CD4-positive, alpha-beta T cell treated with Interferon gamma for 1 hour (primary cell): ENCODE results near the gene AZU1.

Experiments used
- DNase-seq: peaks from one replicate; pipeline ENCODE4 v3.0.0-alpha.2; 2020

The AZU1 gene

DNA sequence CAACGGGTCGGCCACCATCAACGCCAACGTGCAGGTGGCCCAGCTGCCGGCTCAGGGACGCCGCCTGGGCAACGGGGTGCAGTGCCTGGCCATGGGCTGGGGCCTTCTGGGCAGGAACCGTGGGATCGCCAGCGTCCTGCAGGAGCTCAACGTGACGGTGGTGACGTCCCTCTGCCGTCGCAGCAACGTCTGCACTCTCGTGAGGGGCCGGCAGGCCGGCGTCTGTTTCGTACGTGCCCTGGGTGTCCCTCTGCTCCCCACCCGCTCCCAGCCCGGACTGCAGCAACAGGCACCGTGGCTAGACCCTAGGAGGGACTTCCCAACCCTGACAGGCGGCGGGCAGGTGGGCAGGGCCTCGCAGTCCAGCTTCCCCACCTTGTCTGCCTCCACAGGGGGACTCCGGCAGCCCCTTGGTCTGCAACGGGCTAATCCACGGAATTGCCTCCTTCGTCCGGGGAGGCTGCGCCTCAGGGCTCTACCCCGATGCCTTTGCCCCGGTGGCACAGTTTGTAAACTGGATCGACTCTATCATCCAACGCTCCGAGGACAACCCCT is 28.0 kb downstream of the AZU1 start:
- DNase-seq = no peak

DNA sequence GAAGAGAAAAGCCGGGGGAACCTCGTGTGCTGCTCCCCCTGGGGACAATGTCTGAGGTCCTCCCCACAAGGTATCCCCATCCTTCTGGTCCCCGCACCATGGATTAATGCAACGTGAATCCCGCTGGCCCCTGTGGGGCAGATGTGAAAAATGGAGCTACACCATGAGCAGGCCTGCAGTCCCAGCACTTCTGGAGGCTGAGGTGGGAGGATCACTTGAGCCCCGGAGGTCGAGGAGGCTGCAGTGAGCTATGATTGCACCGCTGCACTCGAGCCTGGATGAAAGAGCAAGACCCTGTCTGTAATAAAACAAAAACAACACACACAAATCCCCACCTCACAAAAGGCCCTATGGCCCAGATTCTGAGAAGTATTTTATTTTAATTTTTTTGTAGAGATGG is 30.6 kb downstream of the AZU1 start:
- no peak for DNase-seq

DNA sequence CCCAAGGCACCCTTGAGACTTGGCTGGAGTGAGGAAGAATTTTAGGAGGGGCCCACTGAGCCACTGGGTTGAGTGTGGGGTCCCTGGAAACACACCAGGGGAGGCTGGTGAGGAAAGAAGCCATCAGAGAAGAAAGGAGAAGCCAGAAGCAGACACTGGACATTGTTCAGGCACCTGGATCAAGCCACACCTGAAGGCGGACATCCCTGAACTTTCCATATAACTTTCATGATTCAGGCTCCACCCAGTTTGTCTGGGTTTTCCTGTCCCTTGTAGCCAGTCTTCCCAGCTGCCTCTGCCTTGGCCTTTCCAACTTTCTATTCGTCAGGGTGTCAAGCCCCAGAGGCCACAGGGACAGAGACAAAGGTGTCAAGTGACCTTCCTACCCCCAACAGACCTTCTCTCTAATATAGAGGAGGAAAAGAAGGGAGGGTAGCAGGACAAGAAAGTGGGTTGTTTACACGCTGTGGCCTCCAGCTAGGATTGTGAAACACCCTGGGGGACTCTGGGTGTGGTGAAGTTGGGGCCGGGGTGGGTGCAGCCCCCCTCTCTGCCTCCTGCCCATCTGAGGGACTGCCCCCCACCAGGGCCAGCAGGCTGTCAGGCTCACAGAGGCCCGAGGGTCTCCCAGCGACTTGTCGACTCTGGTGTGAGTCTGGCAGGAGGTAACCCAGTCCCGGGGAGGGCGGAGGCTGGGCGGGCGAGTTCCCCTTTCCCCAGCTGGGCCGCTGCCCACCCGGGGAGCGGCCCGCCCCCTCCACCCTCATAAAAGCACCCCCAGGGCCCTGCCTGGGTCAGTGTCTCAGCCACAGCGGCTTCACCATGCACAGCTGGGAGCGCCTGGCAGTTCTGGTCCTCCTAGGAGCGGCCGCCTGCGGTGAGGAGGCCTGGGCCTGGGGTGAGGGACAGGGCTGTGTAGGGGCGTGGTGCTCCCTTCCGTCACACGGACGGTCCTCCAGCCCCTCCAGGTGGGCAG is 31.5 kb downstream of the AZU1 start, which contains the start of gene CFD:
Gene CFD (plus strand): TSS at position 797 of the 976 bp plus-strand sequence. CDS start 26 bp downstream, at position 823.
- DNase-seq = peak; percentile 53

DNA sequence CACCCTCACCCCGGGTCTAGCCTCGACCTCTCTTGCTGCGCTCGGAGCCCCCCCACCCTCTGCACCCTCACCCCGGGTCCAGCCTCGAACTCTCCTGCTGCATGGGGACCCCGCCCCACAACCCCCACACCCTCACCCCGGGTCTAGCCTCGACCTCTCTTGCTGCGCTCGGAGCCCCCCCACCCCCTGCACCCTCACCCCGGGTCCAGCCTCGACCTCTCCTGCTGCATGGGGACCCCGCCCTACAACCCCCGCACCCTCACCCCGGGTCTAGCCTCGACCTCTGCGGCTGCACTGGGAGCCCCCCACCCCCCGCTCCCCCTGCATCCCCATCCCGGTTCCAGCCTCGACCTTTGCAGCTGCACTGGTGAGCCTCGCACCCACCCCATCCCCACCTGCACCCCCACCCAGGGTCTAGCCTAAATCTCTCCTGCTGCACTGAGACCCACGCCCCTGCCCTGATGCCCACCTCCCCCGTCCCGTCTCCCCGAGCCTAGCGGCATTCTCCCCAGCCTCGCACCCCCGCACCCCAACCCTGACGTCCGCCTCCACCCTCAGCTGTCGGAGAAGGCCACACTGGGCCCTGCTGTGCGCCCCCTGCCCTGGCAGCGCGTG is 33.6 kb downstream of the AZU1 start:
- DNase-seq = no peak

DNA sequence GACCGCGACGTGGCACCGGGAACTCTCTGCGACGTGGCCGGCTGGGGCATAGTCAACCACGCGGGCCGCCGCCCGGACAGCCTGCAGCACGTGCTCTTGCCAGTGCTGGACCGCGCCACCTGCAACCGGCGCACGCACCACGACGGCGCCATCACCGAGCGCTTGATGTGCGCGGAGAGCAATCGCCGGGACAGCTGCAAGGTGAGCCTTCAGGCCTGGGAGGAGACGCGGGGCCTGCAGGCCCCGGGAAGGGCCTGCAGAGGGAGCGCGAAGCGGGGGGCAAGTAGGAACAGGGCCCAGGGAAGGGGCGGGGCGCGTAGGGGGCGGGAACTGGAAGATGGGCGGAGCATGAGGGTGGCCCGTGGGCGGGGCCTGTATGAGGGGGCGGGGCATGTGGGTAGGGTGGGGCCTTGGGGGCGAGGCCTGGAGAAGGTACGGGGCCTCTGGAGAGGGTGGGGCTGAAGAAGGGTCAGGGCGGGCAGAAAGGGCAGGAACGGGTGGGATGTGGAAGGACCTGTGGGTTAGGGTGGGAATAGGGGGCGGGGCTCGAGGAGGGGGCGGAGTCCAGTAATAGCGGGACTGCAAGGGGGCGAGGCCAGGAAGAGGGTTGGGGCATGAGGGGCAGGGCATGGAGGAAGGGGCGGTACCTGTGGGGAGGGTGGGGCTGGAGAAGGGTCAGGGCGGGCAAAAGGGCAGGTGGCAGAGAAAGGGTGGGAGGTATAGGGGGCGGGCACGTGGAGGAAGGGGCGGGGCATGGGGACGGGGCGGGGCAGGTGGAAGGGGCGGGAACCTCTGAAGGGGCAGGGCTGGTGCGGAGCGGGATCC is 34.3 kb downstream of the AZU1 start:
- peak; percentile 75 for DNase-seq

DNA sequence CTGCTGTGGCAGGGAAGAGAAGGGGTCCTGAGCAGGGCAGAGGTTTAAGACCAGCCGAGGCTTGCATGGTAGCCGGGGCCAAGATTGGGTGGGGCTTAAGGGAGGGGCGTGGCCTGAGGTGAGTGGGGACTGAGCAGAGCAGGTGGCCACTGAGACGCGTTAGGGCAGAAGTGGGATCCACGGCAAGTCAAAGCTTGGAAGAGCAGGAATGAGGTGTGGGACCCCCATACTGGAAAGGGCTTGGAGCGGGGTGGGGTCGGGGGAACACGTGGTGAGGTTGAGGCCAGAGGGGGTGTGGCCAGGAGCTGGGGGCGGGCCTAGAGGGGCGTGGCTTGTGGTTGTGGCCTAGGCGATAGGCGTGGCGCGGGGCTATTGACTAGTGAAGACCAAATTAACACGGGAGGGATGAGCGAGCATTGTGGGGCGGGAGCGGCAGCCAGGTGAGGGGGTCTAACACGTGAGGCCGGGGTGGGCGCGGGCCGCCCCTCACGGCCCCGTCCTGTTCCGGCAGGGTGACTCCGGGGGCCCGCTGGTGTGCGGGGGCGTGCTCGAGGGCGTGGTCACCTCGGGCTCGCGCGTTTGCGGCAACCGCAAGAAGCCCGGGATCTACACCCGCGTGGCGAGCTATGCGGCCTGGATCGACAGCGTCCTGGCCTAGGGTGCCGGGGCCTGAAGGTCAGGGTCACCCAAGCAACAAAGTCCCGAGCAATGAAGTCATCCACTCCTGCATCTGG is 35.1 kb downstream of the AZU1 start:
- DNase-seq = peak; percentile 79

DNA sequence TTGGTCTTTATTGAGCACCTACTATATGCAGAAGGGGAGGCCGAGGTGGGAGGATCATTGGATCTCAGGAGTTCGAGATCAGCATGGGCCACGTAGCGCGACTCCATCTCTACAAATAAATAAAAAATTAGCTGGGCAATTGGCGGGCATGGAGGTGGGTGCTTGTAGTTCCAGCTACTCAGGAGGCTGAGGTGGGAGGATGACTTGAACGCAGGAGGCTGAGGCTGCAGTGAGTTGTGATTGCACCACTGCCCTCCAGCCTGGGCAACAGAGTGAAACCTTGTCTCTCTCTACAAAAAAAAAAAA is 35.6 kb downstream of the AZU1 start:
- no peak for DNase-seq

DNA sequence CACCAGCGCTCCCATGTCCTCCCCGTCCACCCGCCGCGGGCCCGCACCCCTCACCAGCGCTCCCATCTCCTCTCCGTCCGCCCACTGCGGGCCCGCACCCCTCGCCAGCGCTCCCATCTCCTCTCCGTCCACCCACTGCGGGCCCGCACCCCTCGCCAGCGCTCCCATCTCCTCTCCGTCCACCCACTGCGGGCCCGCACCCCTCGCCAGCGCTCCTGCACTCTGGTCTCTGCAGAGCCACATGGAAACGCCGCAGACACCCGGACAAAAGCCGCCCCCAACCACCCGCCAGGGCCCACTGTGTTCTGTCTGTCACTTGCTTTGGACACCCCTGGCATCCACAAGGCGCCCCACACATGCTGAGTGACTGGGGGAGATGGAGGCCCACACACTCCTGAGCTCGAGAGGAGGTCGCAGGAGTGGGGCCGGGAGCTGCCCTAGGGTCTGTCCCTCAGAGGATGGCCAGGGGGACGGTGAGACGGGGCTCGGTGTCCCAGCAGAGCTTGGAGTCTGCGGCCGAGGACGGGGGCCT is 39.2 kb downstream of the AZU1 start:
- no peak for DNase-seq

DNA sequence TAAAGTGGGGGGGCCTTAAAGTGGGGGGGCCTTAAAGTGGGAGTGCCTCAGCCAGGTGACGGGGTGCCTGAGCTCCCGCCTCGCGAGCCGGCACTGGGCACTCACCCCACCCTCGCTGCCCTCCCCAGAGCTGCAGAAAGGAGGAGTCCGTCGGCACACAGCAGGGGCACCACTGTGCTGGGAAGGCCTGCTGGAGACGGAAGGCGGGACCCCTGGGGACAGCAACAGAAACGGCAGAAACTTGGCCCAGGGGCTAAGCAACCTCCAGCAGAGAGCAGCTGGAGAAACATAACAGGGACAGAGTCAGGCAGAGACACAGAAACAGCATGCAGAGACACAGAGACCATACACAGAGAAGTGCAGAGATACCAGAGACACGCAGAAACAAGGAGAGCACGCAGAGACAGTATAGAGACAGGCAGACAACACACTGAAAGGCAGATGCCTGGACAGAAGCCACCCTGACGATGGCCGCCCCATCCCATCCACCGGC is 39.7 kb downstream of the AZU1 start:
- no peak for DNase-seq

DNA sequence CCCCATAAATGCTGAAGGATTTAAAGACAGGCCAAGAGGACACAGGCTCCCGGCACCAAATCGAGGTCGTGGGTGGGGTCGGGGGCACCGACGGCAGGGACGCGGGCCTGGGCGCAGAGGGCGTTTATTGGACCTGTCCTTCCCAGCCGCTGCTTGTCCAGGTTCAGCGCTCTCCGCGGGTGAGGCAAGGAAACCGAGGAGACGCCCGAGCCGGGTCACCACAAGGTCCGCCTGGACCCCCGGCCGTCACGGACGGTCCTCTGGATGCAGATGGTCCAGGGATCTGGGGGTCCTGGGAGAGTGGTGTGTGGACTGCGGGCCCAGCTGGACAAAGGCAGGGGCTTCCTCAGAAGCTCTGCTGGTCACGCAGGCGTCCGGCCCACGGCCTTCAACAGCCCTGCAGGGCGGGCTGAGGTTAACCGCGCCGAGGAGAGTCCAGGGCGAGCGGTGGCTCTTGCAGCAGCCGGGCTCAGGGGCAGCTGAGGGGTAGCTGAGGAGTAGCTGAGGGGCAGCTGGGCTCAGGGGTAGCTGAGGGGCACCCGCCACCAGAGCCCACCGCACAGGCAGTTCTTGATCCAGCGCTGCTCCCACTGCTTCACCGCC is 40.3 kb downstream of the AZU1 start:
- DNase-seq = no peak

DNA sequence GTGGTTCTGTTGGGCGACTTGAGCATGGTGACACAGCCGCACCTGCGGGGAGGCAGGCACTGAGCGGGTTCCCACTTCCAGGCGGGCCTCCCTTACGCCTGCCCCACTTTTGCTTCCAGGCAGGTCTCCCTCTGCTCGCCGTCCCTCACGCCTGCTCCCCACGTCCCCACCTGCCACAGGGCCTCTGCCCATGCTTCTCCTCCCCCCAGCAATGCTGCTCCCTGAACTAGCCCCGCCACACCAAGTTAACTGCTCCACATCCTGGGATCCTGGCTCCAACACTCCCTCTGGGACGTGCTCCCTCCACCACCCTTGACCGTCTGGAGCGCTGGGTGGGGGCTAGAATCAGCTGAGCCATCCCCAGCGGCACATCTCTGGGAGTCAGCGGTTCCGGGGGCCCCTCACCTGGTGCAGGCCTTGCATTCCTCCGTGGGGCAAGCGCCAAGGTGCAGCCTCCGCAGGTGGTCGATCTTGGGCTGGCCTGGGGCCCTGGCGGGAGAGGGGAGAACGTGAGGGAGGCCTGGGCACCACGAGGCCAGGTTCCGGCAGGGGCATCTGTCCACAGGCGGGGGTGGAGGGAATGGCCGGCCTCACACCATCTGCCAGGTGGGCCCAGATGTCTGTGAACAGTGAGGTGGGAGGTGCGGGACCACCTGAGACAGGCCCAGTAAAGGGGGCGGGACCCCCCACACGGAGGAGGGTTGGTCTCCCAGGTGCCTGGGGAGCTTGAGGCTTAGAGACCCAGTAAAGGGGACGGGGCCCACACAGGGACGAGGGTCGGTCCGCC is 41.0 kb downstream of the AZU1 start:
- no peak for DNase-seq

DNA sequence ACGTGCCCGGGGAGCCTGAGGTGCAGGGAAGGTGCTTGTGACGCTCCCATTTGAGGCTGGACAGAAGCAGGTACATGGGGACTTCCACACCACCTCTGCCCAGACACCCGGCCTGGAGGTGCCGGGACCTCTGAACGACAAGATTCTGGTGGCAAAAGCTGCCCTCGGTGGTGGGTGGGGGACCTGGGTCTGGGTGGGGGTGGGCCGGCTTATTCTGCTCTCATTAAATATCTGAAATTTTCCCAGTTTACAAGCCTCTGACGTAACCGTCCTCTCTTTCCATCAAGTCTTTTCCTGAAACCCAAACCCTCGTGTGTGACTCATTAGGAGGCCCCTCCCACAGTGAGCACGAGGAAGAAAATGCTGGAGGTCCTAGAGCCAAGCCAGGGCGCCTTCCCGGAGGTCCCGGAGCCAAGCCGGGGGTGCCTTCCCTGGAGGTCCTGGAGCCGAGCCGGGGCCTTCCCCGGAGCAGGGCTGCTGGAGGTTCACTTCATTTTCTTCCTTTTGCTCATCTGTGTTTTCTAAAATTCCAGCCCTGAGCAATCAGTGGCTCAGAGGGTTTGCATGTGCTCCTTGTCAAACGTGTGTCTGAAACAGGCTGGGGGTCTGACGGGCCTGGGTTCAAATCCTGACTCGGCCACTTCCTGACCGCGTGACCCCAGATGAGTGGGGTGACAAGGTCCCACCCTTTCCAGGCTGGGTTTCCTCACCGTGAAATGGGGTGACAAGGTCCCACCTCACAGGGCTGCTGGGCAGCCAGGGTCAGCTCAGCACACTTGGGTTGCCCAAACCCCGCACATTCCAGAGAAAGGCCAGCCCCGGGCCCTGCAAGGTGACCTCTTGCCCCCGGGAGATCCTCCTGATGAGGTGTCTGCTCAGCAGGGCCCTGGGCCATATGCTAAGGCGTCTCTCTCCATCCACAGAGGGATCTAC is 41.9 kb downstream of the AZU1 start:
- no peak for DNase-seq

DNA sequence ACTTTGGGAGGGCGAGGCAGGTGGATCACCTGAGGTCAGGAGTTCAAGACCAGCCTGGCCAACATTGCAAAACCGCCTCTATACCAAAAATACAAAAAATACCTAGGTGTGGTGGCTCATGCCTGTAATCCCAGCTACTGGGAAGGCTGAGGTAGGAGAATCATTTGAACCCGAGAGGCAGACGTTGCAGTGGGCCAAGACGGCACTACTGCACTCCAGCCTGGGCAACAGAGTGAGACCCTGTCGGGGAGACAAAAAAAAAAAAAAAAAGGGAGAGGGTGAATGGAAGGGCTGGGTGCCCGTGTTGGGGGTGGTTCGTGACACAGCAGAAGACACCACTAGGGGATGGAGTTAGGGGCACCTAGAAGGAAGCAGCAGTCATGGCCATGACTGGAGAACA is 42.7 kb downstream of the AZU1 start:
- no peak for DNase-seq

DNA sequence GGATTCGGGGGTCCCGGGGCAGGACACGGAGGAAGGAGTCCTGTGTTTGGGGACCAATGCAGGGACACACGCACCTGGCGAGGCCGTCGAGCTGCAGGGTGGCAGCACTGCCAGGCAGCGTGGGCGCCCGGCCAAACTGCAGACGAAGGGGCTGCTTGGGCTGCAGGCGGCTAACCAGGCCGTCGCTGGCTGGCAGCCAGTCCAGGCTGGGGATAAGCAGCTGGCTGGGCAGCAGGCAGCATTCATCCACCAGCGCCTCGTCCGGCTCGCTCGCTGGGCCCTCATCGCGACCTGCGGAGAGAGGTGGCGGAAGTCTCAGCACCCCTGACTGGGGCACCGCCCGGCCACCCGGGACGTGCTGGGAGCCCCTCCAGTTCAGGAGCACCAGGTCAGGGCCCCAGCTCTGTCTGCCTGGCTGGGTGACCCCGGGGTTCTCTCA is 43.3 kb downstream of the AZU1 start:
- DNase-seq = no peak

DNA sequence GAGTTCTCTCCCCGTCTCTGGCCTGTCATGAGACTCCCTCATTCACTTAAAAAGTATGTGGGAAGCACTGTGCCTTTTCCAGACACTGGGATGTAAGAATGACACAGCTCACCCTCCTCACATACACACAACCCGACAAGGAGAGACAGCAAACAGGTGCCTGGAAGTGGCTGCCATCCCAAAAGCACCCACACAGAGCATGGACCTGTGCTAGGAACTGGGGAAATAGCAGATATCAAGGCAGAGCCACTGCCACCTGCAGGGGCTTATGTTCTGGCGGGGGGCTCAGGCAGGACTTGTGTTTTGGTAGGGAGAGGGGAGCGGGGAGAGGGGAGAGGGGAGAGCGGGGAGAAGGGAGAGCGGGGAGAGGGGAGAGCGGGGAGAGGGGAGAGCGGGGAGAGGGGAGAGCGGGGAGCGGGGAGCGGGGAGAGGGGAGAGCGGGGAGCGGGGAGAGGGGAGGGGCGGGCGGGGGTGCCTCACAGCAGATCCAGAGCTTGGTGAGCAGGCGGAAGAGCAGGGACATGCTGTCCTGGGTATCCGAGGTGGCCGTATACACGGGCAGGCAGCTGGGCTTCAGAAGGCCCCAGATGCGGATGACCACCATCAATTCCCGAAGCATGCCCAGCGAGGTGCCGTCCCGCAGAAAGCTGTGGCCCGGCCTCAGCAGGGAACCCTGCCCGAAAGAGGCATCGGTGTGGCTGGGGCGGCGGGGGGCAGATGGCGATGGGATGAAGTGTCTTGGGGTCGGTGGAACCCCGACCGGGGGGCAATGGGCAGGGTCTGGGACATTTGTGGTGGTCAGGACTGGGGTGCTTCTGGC is 44.0 kb downstream of the AZU1 start:
- DNase-seq = no peak

DNA sequence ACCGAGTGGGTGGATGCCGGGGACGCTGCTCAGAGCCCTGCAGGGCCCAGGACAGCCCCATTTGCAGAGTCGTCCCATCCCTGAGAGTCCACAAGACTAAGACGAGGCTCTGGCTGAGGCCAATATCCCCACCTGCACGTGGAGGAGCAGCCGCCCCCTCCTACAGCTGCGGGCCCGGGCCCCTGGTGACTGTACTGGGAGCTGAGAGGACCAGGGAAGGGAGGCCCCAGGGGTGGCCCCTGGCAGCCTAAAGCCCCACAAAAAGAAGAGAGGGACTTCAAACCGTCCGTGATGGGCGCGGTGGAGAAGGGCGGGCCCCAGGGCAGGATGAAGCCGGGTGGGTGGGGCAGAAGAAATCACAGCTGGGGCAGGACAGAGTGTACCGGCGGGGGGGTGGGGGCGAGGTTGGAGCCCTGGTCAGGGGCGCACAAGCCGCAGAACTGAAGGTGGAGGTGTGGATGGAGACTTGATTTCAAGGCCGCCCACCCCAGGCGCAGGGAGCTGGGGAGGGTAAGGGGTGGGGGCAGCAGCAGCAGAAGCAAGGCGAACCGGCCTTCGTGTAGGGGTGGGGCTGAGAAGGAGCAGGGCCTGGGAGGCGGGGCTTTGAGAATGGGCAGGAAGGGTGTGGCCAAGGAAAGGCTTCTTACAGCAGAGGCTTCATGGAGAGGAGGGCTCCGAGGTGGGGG is 44.8 kb downstream of the AZU1 start:
- peak; percentile 91 for DNase-seq

DNA sequence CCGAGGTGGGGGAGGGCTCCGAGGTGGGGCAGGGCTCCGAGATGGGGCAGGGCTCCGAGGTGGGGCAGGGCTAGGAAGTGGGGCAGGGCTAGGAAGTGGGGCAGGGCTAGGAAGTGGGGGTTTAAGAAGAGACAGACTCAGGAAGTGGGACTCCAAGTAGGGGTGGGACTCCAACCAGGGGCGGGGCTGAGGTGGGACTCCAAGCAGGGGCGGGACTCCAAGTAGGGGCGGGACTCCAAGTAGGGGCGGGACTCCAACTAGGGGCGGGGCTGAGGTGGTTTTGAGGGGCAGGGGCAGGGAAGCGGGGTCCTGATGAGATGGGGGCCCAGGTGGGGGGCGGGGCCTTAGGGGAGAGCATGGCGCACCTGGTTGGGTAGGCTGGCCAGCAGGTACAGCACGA is 45.4 kb downstream of the AZU1 start:
- peak; percentile 90 for DNase-seq

DNA sequence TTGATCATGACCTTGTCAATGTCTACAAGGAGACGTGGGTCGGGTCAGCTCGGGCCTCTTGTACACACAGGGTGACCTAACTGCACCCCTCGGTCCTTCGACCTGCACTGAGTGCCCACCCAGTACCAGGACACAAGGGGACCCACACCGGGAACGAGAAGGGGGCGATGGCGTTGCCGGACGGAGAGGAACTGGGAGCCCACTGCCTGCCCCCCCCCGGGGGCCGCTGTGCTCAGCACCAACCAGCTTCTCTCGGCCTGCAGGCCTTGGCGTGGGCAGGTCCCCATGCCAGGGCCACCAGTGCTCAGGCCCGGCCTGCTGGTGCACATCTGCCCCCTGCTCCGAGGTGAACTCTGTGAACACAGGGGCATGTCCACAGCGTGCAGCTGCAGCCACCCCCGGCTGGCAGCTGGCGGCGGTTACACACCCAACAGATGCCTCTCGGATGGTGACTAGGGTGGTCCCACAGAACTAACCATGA is 46.0 kb downstream of the AZU1 start:
- no peak for DNase-seq
